ACC112 (cell line): Measurements from ENCODE around the gene TMEM33.
A peak's percentile ranks its signal among the peaks of the same experiment; 100 is the strongest.
"Not testable (repeated sequence)": the region's sequence is repeated elsewhere in the genome, so short reads cannot be mapped to it uniquely, and the experiment has no call there.

Experiments used
- H2AFZ ChIP-seq: fragments of 200-600 bp; sonication (generic); one replicate; pipeline ENCODE4 v1.6.0; 2017; ENCODE audit warnings: antibody characterized with exemption, low read length; ENCODE audit not compliant: unreplicated experiment
- H3K27ac ChIP-seq: fragments of 200-600 bp; sonication (generic); 2 replicates; pipeline ENCODE4 v1.5.1; 2014; ENCODE audit warnings: low read depth, mild to moderate bottlenecking, antibody characterized with exemption, low read length, moderate library complexity
- H3K27me3 ChIP-seq: fragments of 200-600 bp; sonication (generic); 2 replicates; pipeline ENCODE4 v1.6.1; 2014; ENCODE audit warnings: mild to moderate bottlenecking, antibody characterized with exemption, low read length, moderate library complexity, mixed read lengths; ENCODE audit not compliant: insufficient read depth
- H3K36me3 ChIP-seq: fragments of 200-600 bp; sonication (generic); 2 replicates; pipeline ENCODE4 v1.6.1; 2016; ENCODE audit warnings: mild to moderate bottlenecking, antibody characterized with exemption, low read length, moderate library complexity, mixed read lengths; ENCODE audit not compliant: insufficient read depth
- H3K4me1 ChIP-seq: fragments of 200-600 bp; sonication (generic); one replicate; pipeline ENCODE4 v1.6.1; 2016; ENCODE audit warnings: low read length, mixed read lengths; ENCODE audit not compliant: insufficient read depth, unreplicated experiment, control insufficient read depth
- H3K4me3 ChIP-seq: fragments of 200-600 bp; sonication (generic); 2 replicates; pipeline ENCODE4 v1.5.1; 2014; ENCODE audit warnings: mild to moderate bottlenecking, low read depth, low read length
- H3K79me2 ChIP-seq: fragments of 200-600 bp; sonication (generic); one replicate; pipeline ENCODE4 v1.6.0; 2016; ENCODE audit warnings: low read length; ENCODE audit not compliant: control insufficient read depth, unreplicated experiment, insufficient read depth

Gene TMEM33, protein sequence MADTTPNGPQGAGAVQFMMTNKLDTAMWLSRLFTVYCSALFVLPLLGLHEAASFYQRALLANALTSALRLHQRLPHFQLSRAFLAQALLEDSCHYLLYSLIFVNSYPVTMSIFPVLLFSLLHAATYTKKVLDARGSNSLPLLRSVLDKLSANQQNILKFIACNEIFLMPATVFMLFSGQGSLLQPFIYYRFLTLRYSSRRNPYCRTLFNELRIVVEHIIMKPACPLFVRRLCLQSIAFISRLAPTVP

GRCh38 chr4:41934901-41935651, at the start of gene TMEM33:
TMEM33 (plus strand) TSS chr4:41935429; CDS start chr4:41935485, 56 bp downstream.
- peak within 1 kb of the TSS; percentile 52; the same call in 1 of the 2 replicates for H3K27ac ChIP-seq
- peaks cover 12% of the 10 kb centered on the region for H3K36me3 ChIP-seq
- peaks cover 42% of the 10 kb centered on the region for H3K4me1 ChIP-seq
- peaks cover 47% of the 10 kb centered on the region for H3K79me2 ChIP-seq
- H3K27me3 ChIP-seq: no peaks in the 10 kb centered on the region
- peak within 1 kb of the TSS; percentile 98 for H2AFZ ChIP-seq
- peak within 1 kb of the TSS; percentile 96 for H3K4me3 ChIP-seq

DNA sequence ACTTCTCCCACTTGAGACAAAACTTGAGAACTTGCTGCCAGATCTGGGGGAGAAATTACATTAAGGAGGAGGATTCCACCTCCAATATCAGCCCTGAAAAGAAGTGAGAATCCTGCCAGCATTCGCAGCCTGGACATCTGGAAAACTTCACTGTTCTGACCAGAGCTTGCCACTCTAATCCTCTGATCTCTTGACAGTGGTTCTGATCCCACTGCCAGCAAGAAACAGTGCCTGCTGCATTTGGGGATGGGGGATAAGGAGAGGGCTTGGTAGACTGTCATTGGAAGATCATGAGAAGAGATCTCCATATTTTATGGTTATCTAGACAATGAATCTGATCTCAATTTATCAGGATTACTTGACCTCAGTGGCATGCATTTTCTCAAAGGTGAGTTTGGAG, 49.8 kb upstream of the TMEM33 start:
- H3K36me3 ChIP-seq: no peaks in the 10 kb centered on the region
- H3K4me1 ChIP-seq: peaks cover 5% of the 10 kb centered on the region
- H2AFZ ChIP-seq: no peak overlapping the region
- no peak overlapping the region for H3K27ac ChIP-seq
- peaks cover 74% of the 10 kb centered on the region for H3K27me3 ChIP-seq
- no peak overlapping the region for H3K4me3 ChIP-seq
- no peaks in the 10 kb centered on the region for H3K79me2 ChIP-seq

- no peaks in the 10 kb centered on the region for H3K4me1 ChIP-seq
- H3K4me3 ChIP-seq: no peak overlapping the region
- H2AFZ ChIP-seq: no peak overlapping the region
- H3K36me3 ChIP-seq: no peaks in the 10 kb centered on the region
- no peaks in the 10 kb centered on the region for H3K79me2 ChIP-seq
- H3K27ac ChIP-seq: no peak overlapping the region
- H3K27me3 ChIP-seq: peaks cover 72% of the 10 kb centered on the region
These were observed 48.0 kb upstream of the TMEM33 start for GRCh38 chr4:41887277-41887676.

DNA sequence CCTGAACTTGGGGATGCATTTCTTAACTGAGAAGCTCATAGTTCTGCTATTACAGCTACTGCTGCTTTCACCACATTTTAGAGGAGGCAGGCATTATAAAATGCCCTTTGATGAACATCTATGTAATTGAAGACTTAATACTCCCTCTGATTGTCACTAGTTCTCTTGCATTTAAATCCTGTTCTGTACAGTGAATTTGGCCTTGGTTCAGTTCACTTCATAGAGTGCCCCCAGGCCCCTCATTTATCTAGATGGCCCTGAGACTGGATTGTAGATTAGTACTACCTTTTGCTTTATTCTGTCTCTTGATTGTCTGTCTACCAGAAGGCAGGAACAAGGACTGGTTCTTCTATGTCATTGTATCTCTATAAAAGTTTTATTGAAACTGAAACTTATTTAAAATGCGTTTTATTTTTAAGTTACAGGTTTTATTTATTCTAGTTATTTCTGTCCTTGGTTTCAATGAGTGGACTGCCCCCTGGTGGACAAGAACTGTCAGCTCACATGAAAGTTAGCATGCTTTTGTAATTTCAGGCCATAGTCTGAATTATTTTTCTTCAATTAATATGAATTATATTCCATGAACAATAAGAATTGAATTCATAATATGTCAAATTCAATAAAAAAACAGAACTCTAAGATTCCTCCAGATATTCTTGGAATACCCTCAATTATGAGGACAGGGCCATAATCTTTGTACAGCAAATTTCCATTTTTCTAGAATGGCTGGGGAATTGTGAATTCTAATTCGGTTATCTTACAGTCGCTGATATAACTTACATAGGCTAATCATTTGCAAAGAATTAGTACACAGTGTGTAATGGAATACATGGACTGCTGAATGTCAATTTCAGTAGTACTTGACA, 47.2 kb upstream of the TMEM33 start:
- Histone ChIP-seq H3K27me3 (peaks cover 75% of the 10 kb centered on the region), H3K4me1 (no peaks in the 10 kb centered on the region), H3K79me2 (no peaks in the 10 kb centered on the region), H3K36me3 (no peaks in the 10 kb centered on the region), H2AFZ (no peak overlapping the region), H3K4me3 (no peak overlapping the region), H3K27ac (no peak overlapping the region)

GRCh38 chr4:41888687-41889074, 46.5 kb upstream of the TMEM33 start:
- Histone ChIP-seq H3K27me3 (peaks cover 73% of the 10 kb centered on the region), H2AFZ (no peak overlapping the region), H3K27ac (no peak overlapping the region), H3K4me3 (no peak overlapping the region), H3K4me1 (no peaks in the 10 kb centered on the region), H3K36me3 (no peaks in the 10 kb centered on the region), H3K79me2 (no peaks in the 10 kb centered on the region)

- Histone ChIP-seq H3K27me3 (peaks cover 67% of the 10 kb centered on the region), H3K36me3 (no peaks in the 10 kb centered on the region), H3K27ac (no peak overlapping the region), H3K4me3 (no peak overlapping the region), H2AFZ (no peak overlapping the region), H3K79me2 (no peaks in the 10 kb centered on the region), H3K4me1 (no peaks in the 10 kb centered on the region)
These were observed 45.9 kb upstream of the TMEM33 start for GRCh38 chr4:41889317-41889716.

DNA sequence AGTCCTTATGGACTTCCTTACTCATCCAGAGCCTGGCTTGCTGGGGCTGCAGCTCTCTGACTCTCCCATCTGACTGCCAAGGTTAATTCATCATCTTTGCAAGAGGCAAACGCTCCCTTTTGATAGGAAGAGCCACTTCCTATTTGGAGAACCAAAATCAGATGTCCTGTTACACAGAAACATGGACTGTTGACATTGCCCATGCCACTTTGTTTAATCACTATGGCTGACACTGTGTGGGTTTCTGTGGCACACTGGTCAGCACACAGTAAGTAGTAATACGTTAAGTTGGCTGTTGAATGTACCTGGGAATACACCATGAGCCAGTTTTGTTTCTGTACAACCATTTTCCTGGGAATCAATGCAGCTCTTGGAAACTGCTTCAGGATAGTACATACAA, 45.1 kb upstream of the TMEM33 start:
- no peaks in the 10 kb centered on the region for H3K36me3 ChIP-seq
- H3K27me3 ChIP-seq: peaks cover 59% of the 10 kb centered on the region
- no peak overlapping the region for H2AFZ ChIP-seq
- H3K4me1 ChIP-seq: no peaks in the 10 kb centered on the region
- no peak overlapping the region for H3K27ac ChIP-seq
- no peak overlapping the region for H3K4me3 ChIP-seq
- no peaks in the 10 kb centered on the region for H3K79me2 ChIP-seq

GRCh38 chr4:41896648-41897047, 38.6 kb upstream of the TMEM33 start:
- peaks cover 4% of the 10 kb centered on the region for H3K4me1 ChIP-seq
- H2AFZ ChIP-seq: no peak overlapping the region
- no peak overlapping the region for H3K27ac ChIP-seq
- peaks cover 21% of the 10 kb centered on the region for H3K27me3 ChIP-seq
- H3K4me3 ChIP-seq: no peak overlapping the region
- no peaks in the 10 kb centered on the region for H3K79me2 ChIP-seq
- no peaks in the 10 kb centered on the region for H3K36me3 ChIP-seq

GRCh38 chr4:41897698-41898097, 37.5 kb upstream of the TMEM33 start:
- H3K79me2 ChIP-seq: no peaks in the 10 kb centered on the region
- H3K4me1 ChIP-seq: peaks cover 4% of the 10 kb centered on the region
- no peaks in the 10 kb centered on the region for H3K36me3 ChIP-seq
- H2AFZ ChIP-seq: no peak overlapping the region
- H3K27ac ChIP-seq: no peak overlapping the region
- H3K4me3 ChIP-seq: no peak overlapping the region
- H3K27me3 ChIP-seq: peaks cover 13% of the 10 kb centered on the region; the same call in 1 of the 2 replicates

GRCh38 chr4:41909136-41909535, 26.1 kb upstream of the TMEM33 start:
- not testable (repeated sequence) for H3K79me2 ChIP-seq, H3K27me3 ChIP-seq, H3K4me3 ChIP-seq, H3K27ac ChIP-seq, H2AFZ ChIP-seq, H3K36me3 ChIP-seq
- peaks cover 16% of the 10 kb centered on the region for H3K4me1 ChIP-seq
